H1 (cell line): ENCODE measurements around the gene CSRP1. TPM values are rescaled to one million over a fixed set of nuclear protein-coding genes. Genes with fewer than 3 reads are reported as not detected.

Experiments used
- CTCF ChIA-PET: fragments of 300-600 bp; sonication (Branson Sonifier 250); formaldehyde crosslinking; loops from one replicate; lab custom pipeline; 2021; ENCODE audit not compliant: partially characterized antibody; lab: Charles Lee
- POLR2A ChIA-PET: fragments of 300-600 bp; sonication (Branson Sonifier 250); formaldehyde crosslinking; loops from one replicate; lab custom pipeline; 2021; ENCODE audit warnings: inconsistent platforms; ENCODE audit not compliant: partially characterized antibody; lab: Charles Lee
- DNase-seq, 2 experiments: peaks; one replicate each; pipeline versions ENCODE4 v3.0.0 to v3.0.0-alpha.2; 2010 to 2022; ENCODE audit warnings: low spot score in 2 of 2, low read depth in 1 of 2, mixed read lengths in 1 of 2
- FAIRE-seq: peaks from 2 replicates; lab custom pipeline; 2011; peaks lifted over from hg19 to GRCh38; lab: Jason Lieb, UNC
- H2AFZ ChIP-seq: 2 replicates; pipeline ENCODE4 v1.8.1; 2012; ENCODE audit warnings: low read length, inconsistent platforms
- H2AK5ac ChIP-seq: 2 replicates; pipeline ENCODE4 v1.6.1; 2013; ENCODE audit warnings: low read depth, low read length
- H2BK120ac ChIP-seq: replicated peaks from 2 replicates; pipeline ENCODE3; 2013; ENCODE audit warnings: low read depth, low read length, inconsistent platforms
- H2BK12ac ChIP-seq: 2 replicates; pipeline ENCODE4 v1.6.1; 2013; ENCODE audit warnings: low read depth, low read length
- H2BK15ac ChIP-seq: 2 replicates; pipeline ENCODE4 v1.6.1; 2013; ENCODE audit warnings: low read length
- H2BK20ac ChIP-seq: 2 replicates; pipeline ENCODE4 v1.6.1; 2013; ENCODE audit warnings: low read length
- H2BK5ac ChIP-seq: 2 replicates; pipeline ENCODE4 v1.6.1; 2013; ENCODE audit warnings: low read depth, low read length
- H3K14ac ChIP-seq: 2 replicates; pipeline ENCODE4 v1.6.1; 2013; ENCODE audit warnings: inconsistent platforms; ENCODE audit not compliant: insufficient read length
- H3K18ac ChIP-seq: 2 replicates; pipeline ENCODE4 v1.6.1; 2013; ENCODE audit warnings: low read length; ENCODE audit errors: extremely low read depth
- H3K23ac ChIP-seq: 2 replicates; pipeline ENCODE4 v1.6.1; 2013; ENCODE audit warnings: inconsistent platforms; ENCODE audit not compliant: insufficient read length
- H3K23me2 ChIP-seq: 2 replicates; pipeline ENCODE4 v1.6.1; 2013; ENCODE audit warnings: low read depth, low read length
- H3K27ac ChIP-seq: 2 replicates; pipeline ENCODE4 v1.6.1; 2011; ENCODE audit warnings: low read depth, low read length, inconsistent platforms
- H3K27me3 ChIP-seq, 4 experiments: replicated peaks in 1 of 4; 1 replicate in 1 of 4; 2 replicates in 3 of 4; pipeline versions ENCODE4 v1.6.1 to v1.8.1; 2011 to 2013; ENCODE audit warnings: low read length in 3 of 4, mild to moderate bottlenecking in 3 of 4, inconsistent platforms in 2 of 4, mixed read lengths in 2 of 4, moderate library complexity in 1 of 4; ENCODE audit not compliant: control insufficient read depth in 3 of 4, insufficient read depth in 3 of 4; ENCODE audit errors: extremely low read depth in 1 of 4
- H3K36me3 ChIP-seq, 4 experiments: 2 replicates each; pipeline versions ENCODE4 v1.6.1 to v1.8.1; 2011 to 2013; ENCODE audit warnings: mild to moderate bottlenecking in 4 of 4, low read length in 3 of 4, moderate library complexity in 2 of 4, control low read depth in 1 of 4, inconsistent platforms in 1 of 4; ENCODE audit not compliant: insufficient read depth in 4 of 4, control insufficient read depth in 2 of 4
- H3K4ac ChIP-seq: replicated peaks from 2 replicates; pipeline ENCODE3; 2013; ENCODE audit warnings: low read length, low read depth, mixed read lengths, inconsistent platforms; ENCODE audit not compliant: insufficient read length
- H3K4me1 ChIP-seq, 4 experiments: replicated peaks in 1 of 4; 1 replicate in 1 of 4; 2 replicates in 3 of 4; pipeline versions ENCODE4 v1.6.1 to v1.8.1; 2011 to 2013; ENCODE audit warnings: low read length in 3 of 4, inconsistent platforms in 2 of 4, mixed read lengths in 1 of 4; ENCODE audit not compliant: insufficient read depth in 4 of 4, control insufficient read depth in 3 of 4
- H3K4me2 ChIP-seq, 2 experiments: 2 replicates each; pipeline versions ENCODE4 v1.6.1 to v1.8.1; 2011 to 2013; ENCODE audit warnings: low read depth in 2 of 2, low read length in 2 of 2, control low read depth in 1 of 2, inconsistent platforms in 1 of 2, mild to moderate bottlenecking in 1 of 2; ENCODE audit not compliant: insufficient read depth in 1 of 2
- H3K4me3 ChIP-seq, 4 experiments: fragments of 200-600, 300-600 bp in 1 of 4; sonication (generic), shearing (Covaris generic), sonication (Bioruptor Twin) in 1 of 4; 2 replicates each; pipeline versions ENCODE4 v1.5.1 to v1.8.1; 2011 to 2016; ENCODE audit warnings: low read length in 4 of 4, low read depth in 3 of 4, control low read depth in 2 of 4, inconsistent platforms in 2 of 4, mild to moderate bottlenecking in 2 of 4, mixed read lengths in 1 of 4, moderate library complexity in 1 of 4; ENCODE audit not compliant: insufficient read depth in 2 of 4; ENCODE audit errors: extremely low read depth in 1 of 4
- H3K56ac ChIP-seq: replicated peaks from 2 replicates; pipeline ENCODE3; 2013; ENCODE audit warnings: low read depth, mild to moderate bottlenecking, mixed read lengths, low read length, inconsistent platforms; ENCODE audit not compliant: insufficient read length
- H3K79me1 ChIP-seq: 2 replicates; pipeline ENCODE4 v1.6.1; 2013; ENCODE audit warnings: low read depth, low read length, control low read depth
- H3K79me2 ChIP-seq, 2 experiments: 2 replicates each; pipeline versions ENCODE4 v1.6.1 to v1.8.1; 2012 to 2013; ENCODE audit warnings: low read length in 2 of 2, mild to moderate bottlenecking in 2 of 2, inconsistent platforms in 1 of 2; ENCODE audit not compliant: insufficient read depth in 2 of 2, control insufficient read depth in 1 of 2
- H3K9ac ChIP-seq, 4 experiments: replicated peaks in 1 of 4; 1 replicate in 1 of 4; 2 replicates in 3 of 4; pipeline versions ENCODE4 v1.6.1 to v1.8.1; 2011 to 2013; ENCODE audit warnings: low read depth in 3 of 4, low read length in 3 of 4, control low read depth in 2 of 4, mild to moderate bottlenecking in 2 of 4, moderate library complexity in 2 of 4, inconsistent platforms in 1 of 4; ENCODE audit errors: extremely low read depth in 1 of 4
- H3K9me3 ChIP-seq, 2 experiments: 2 replicates each; pipeline versions ENCODE4 v1.6.1 to v1.8.1; 2012 to 2013; ENCODE audit warnings: mild to moderate bottlenecking in 2 of 2, moderate library complexity in 2 of 2, control low read depth in 1 of 2, inconsistent platforms in 1 of 2, low read depth in 1 of 2, low read length in 1 of 2, mixed read lengths in 1 of 2; ENCODE audit not compliant: insufficient read depth in 2 of 2
- H4K20me1 ChIP-seq, 2 experiments: replicated peaks in 1 of 2; 2 replicates each; pipeline versions ENCODE3 to v1.8.1; 2011 to 2013; ENCODE audit warnings: inconsistent platforms in 2 of 2, low read length in 2 of 2, mild to moderate bottlenecking in 1 of 2; ENCODE audit not compliant: insufficient read depth in 2 of 2, control insufficient read depth in 1 of 2
- H4K5ac ChIP-seq: 2 replicates; pipeline ENCODE4 v1.6.1; 2013; ENCODE audit warnings: low read length, low read depth, mixed read lengths, inconsistent platforms; ENCODE audit not compliant: insufficient read length
- H4K8ac ChIP-seq: 2 replicates; pipeline ENCODE4 v1.8.0; 2013; ENCODE audit warnings: mild to moderate bottlenecking, moderate library complexity, low read length, inconsistent platforms; ENCODE audit not compliant: insufficient read depth; ENCODE audit errors: extremely low read depth
- H4K91ac ChIP-seq: replicated peaks from 2 replicates; pipeline ENCODE3; 2013; ENCODE audit warnings: low read length, mixed read lengths, inconsistent platforms; ENCODE audit not compliant: insufficient read length
- GTF2F1 ChIP-seq: IDR thresholded peaks from 2 replicates; pipeline ENCODE4 v1.6.1; 2012; ENCODE audit warnings: low read depth, low read length, improper control_type of control experiment, borderline replicate concordance
- RFX5 ChIP-seq: IDR thresholded peaks from 2 replicates; pipeline ENCODE4 v1.6.1; 2011; ENCODE audit warnings: low read depth, low read length, improper control_type of control experiment, borderline replicate concordance
- SRF ChIP-seq: IDR thresholded peaks from 2 replicates; pipeline ENCODE4 v1.6.1; 2011; ENCODE audit warnings: mild to moderate bottlenecking, low read depth, low read length, moderate library complexity
- TAF7 ChIP-seq: optimal IDR thresholded peaks from 2 replicates; pipeline ENCODE3; 2011; ENCODE audit warnings: low read depth, mild to moderate bottlenecking, inconsistent platforms, low read length, moderate library complexity, borderline replicate concordance
- TCF12 ChIP-seq: IDR thresholded peaks from 2 replicates; pipeline ENCODE4 v1.6.1; 2011; ENCODE audit warnings: low read depth, mild to moderate bottlenecking, low read length
- YY1 ChIP-seq: IDR thresholded peaks from 2 replicates; pipeline ENCODE4 v1.6.1; 2011; ENCODE audit warnings: low read depth, mild to moderate bottlenecking, low read length
- WGBS, 2 experiments: shearing (Covaris generic) in 1 of 2; methylation state at CpG; one replicate each; pipeline versions ENCODE4 v1.1.6 to v1.1.7; 2013 to 2015; ENCODE audit warnings: low lambda C conversion rate in 2 of 2, mixed read lengths in 2 of 2, inconsistent platforms in 1 of 2, low coverage in 1 of 2, missing lambda C conversion rate in 1 of 2; ENCODE audit not compliant: insufficient replicate concordance in 2 of 2, insufficient coverage in 1 of 2, insufficient read length in 1 of 2; ENCODE audit errors: extremely low coverage in 1 of 2, missing lambda C conversion rate in 1 of 2; 5-methylcytosine and 5-hydroxymethylcytosine counted together
- polyA plus RNA-seq, 7 experiments: library from polyadenylated mRNA; depleted of rRNA in 3 of 7; stranded (reverse) in 5 of 7; unstranded in 2 of 7; fragments of >200 nt in 5 of 7; fragments of 200-250 nt in 2 of 7; gene quantifications; 1 replicate in 5 of 7; 2 replicates in 1 of 7; 4 replicates in 1 of 7; pipeline versions ENCODE4 v1.2.1 to v1.2.3, GENCODE V29; 2011 to 2013; ENCODE audit warnings: missing spikeins in 2 of 7, mixed read lengths in 2 of 7
- total RNA-seq: library from RNA; stranded (reverse); fragmentation: NEBNext Ultra II Directional; extraction: Animal tissue kit (Norgen Biotek cat#: 25700); gene quantifications from 2 replicates; pipeline ENCODE4 v1.2.1, GENCODE V29; 2021

Gene CSRP1
- total and polyA plus RNA-seq, 2 of the 8 experiments (the other 6 are each of a cell fraction or from before 2014, with no cell fraction given) = 14.2 to 22.3 TPM

DNA sequence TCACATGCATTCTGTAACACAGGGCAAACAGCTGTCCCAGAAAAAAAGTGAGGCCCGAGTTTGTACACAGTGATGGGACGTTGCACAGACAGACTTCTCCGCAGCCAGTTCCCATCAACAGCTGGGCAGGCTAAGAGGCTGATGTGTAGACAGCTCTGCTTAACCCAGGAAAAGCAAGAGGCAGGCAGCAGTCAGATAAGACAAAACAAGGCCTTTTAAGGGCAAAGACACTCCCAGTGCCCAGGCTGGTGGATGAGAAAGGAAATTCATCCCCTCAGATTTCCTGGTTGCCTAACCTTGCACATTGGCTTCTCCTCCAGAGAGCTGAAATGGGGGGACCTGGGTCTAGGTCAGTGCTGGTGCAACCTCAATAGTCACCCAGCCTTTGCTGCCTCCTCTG, 20.7 kb downstream of the CSRP1 start:
- Histone ChIP-seq H3K23ac (no peak overlapping the region), H3K23me2 (peaks cover 4% of the 10 kb centered on the region; the same call in 1 of the 2 replicates), H2BK120ac (no peak overlapping the region), H2AFZ (no peak overlapping the region), H3K36me3 (no peaks in the 10 kb centered on the region; a peak in 1 of 8 replicates), H3K79me2 (no peaks in the 10 kb centered on the region), H3K4ac (no peak overlapping the region), H3K18ac (no peak overlapping the region), H3K4me1 (peaks cover 0 to 2% (median 0%) of the 10 kb centered on the region in 4 experiments; a peak in 2 of 7 replicates), H2BK20ac (no peak overlapping the region), H3K27me3 (peaks cover 0 to 8% (median 4%) of the 10 kb centered on the region in 4 experiments; a peak in 5 of 7 replicates), H3K14ac (no peak overlapping the region), H3K9ac (no peak overlapping the region; a peak in 1 of 7 replicates), H2BK12ac (no peak overlapping the region), H3K4me3 (no peak overlapping the region), H3K27ac (no peak overlapping the region), H4K20me1 (no peaks in the 10 kb centered on the region), H2BK5ac (no peak overlapping the region), H3K9me3 (no peaks in the 10 kb centered on the region), H2AK5ac (no peak overlapping the region), H4K91ac (no peak overlapping the region), H4K8ac (no peak overlapping the region), H3K56ac (no peak overlapping the region), H4K5ac (no peak overlapping the region), H2BK15ac (no peak overlapping the region), H3K4me2 (no peak overlapping the region), H3K79me1 (no peaks in the 10 kb centered on the region)
- POLR2A ChIA-PET = interaction anchor here (1.4 to 2.7 kb wide), 2 partner anchors 10 to 16 kb away, joined by 3 to 15 read pairs; no protein-coding TSS in a partner anchor
- TF ChIP-seq TCF12 (no peak), RFX5 (no peak), SRF (peak; percentile 81), GTF2F1 (no peak), YY1 (no peak), TAF7 (no peak)
- CTCF ChIA-PET = interaction anchor here (0.7 to 16.7 kb wide), 10 partner anchors 13 to 223 kb away, joined by 3 to 445 read pairs (median 6); partner anchors contain the start of gene CSRP1
- DNase-seq (no peak), FAIRE-seq (no peak)
- WGBS, 2 experiments = 80% methylated on average over 3 of the region's 3 CpGs; no CpG with 5 or more reads in 1 of the 2 experiments
